ENCODE data around the gene PRDM16.

- TF ChIP-seq CTCF (conservative IDR thresholded peaks at IDR 0.05 in 1 of 2, IDR thresholded peaks at IDR 0.05 in 1 of 2; ENCODE audit: extremely low read depth in 1 of 2, insufficient read depth in 1 of 2, low read depth in 1 of 2, low read length in 2 of 2) (no peak), EZH2 (IDR thresholded peaks at IDR 0.05; ENCODE audit: borderline replicate concordance, low read length) (no peak)
These were observed 14.0 kb upstream of the PRDM16 start for GRCh38 chr1:3055051-3055450.
